HCT116 (cell line): ENCODE data around the gene IGSF10. TPM values are rescaled to one million over a fixed set of nuclear protein-coding genes. Genes with fewer than 3 reads are reported as not detected.

Experiments
- ATAC-seq: fragments of 200-7000 bp; cut with Tn5 transposase; 2 replicates; pipeline ENCODE4 v1.9.1; 2020; ENCODE audit warnings: mild to moderate bottlenecking, moderate library complexity
- BruUV-seq: library from RNA; stranded (reverse); fragments of 400-500 nt; replicated peaks from 2 replicates; lab custom pipeline; 2021; lab: Mats Ljungman, UMichigan
- CTCF ChIA-PET: fragments of 300-600 bp; sonication (Branson Sonifier 250); formaldehyde crosslinking; loops from one replicate; lab custom pipeline; 2021; ENCODE audit warnings: antibody characterized with exemption; lab: Charles Lee
- POLR2A ChIA-PET: fragments of 300-600, 350-600 bp; sonication (Branson Sonifier 250); formaldehyde crosslinking; loops from one replicate; lab custom pipeline; 2021; ENCODE audit warnings: antibody characterized with exemption; lab: Charles Lee
- RAD21 ChIA-PET, 2 experiments: fragments of 300-600 bp; sonication (Branson Sonifier 250); formaldehyde crosslinking; loops; one replicate each; lab custom pipeline; 2023; ENCODE audit warnings: low total read pairs in 2 of 2; ENCODE audit not compliant: uncharacterized antibody in 2 of 2, unreplicated experiment in 2 of 2, low non-redundant PET in 1 of 2; lab: Charles Lee
- DNase-seq: peaks from one replicate; pipeline ENCODE4 v3.0.0-alpha.2; 2010; ENCODE audit warnings: low read depth, low spot score
- H2AFZ ChIP-seq: fragments of 200-600 bp; shearing (Covaris generic), sonication (generic); 2 replicates; pipeline ENCODE4 v1.6.1; 2017; ENCODE audit warnings: low read depth, mixed run types, mixed read lengths, antibody characterized with exemption, low read length; ENCODE audit not compliant: poor library complexity, severe bottlenecking
- H3K27ac ChIP-seq: 2 replicates; pipeline ENCODE4 v1.5.1; 2012; ENCODE audit warnings: low read depth, low read length
- H3K27me3 ChIP-seq: fragments of 200-600 bp; sonication (generic); 2 replicates; pipeline ENCODE4 v1.6.1; 2016; ENCODE audit warnings: mixed run types, low read length, mixed read lengths; ENCODE audit not compliant: insufficient read depth
- H3K36me3 ChIP-seq, 2 experiments: fragments of 200-500 bp in 1 of 2; fragments of 200-600 bp in 1 of 2; sonication (Bioruptor generic) in 1 of 2; sonication (generic) in 1 of 2; 2 replicates each; pipeline versions ENCODE4 v1.5.1 to v1.6.1; 2014 to 2016; ENCODE audit warnings: low read length in 2 of 2, inconsistent platforms in 1 of 2, mixed read lengths in 1 of 2, mixed run types in 1 of 2; ENCODE audit not compliant: insufficient read depth in 2 of 2, control insufficient read depth in 1 of 2
- H3K4me1 ChIP-seq, 2 experiments: fragments of 200-600 bp in 1 of 2; sonication (generic) in 1 of 2; 2 replicates each; pipeline versions ENCODE4 v1.5.1 to v1.6.1; 2012 to 2017; ENCODE audit warnings: low read length in 2 of 2, inconsistent platforms in 1 of 2, mild to moderate bottlenecking in 1 of 2, mixed read lengths in 1 of 2, mixed run types in 1 of 2, moderate library complexity in 1 of 2; ENCODE audit not compliant: insufficient read depth in 2 of 2, control insufficient read depth in 1 of 2
- H3K4me2 ChIP-seq: fragments of 200-600 bp; sonication (generic); 2 replicates; pipeline ENCODE4 v1.6.1; 2017; ENCODE audit warnings: mixed run types, low read length, mixed read lengths
- H3K4me3 ChIP-seq, 2 experiments: fragments of 200-600 bp in 1 of 2; sonication (generic) in 1 of 2; replicated peaks in 1 of 2; 2 replicates each; pipeline ENCODE4 v1.5.1; 2011 to 2016; ENCODE audit warnings: low read length in 2 of 2, control low read depth in 1 of 2, low read depth in 1 of 2, mild to moderate bottlenecking in 1 of 2, mixed read lengths in 1 of 2, mixed run types in 1 of 2
- H3K79me2 ChIP-seq: fragments of 200-600 bp; sonication (generic); 2 replicates; pipeline ENCODE4 v1.6.1; 2017; ENCODE audit warnings: mild to moderate bottlenecking, mixed run types, low read length, moderate library complexity, mixed read lengths; ENCODE audit not compliant: insufficient read depth
- H3K9ac ChIP-seq: fragments of 200-600 bp; sonication (generic); 2 replicates; pipeline ENCODE4 v1.6.1; 2016; ENCODE audit warnings: low read length, mixed read lengths
- H3K9me2 ChIP-seq: fragments of 200-600 bp; sonication (generic), shearing (Covaris generic); 2 replicates; pipeline ENCODE4 v1.6.1; 2017; ENCODE audit warnings: mixed run types, mild to moderate bottlenecking, moderate library complexity; ENCODE audit not compliant: insufficient read depth
- H3K9me3 ChIP-seq, 2 experiments: fragments of 200-500 bp in 1 of 2; fragments of 200-600 bp in 1 of 2; sonication (Bioruptor generic) in 1 of 2; sonication (generic) in 1 of 2; 2 replicates each; pipeline ENCODE4 v1.6.1; 2014 to 2017; ENCODE audit warnings: low read length in 2 of 2, mixed read lengths in 2 of 2, inconsistent platforms in 1 of 2, low read depth in 1 of 2, mild to moderate bottlenecking in 1 of 2, mixed run types in 1 of 2, moderate library complexity in 1 of 2; ENCODE audit not compliant: control insufficient read depth in 1 of 2, insufficient read depth in 1 of 2
- H4K20me1 ChIP-seq: fragments of 200-600 bp; sonication (generic), shearing (Covaris generic); 2 replicates; pipeline ENCODE4 v1.6.1; 2017; ENCODE audit warnings: mixed run types, mild to moderate bottlenecking, moderate library complexity; ENCODE audit not compliant: insufficient read depth
- ATF3 ChIP-seq: IDR thresholded peaks from 2 replicates; pipeline ENCODE4 v1.6.1; 2012
- CBX3 ChIP-seq: IDR thresholded peaks from 2 replicates; pipeline ENCODE4 v1.6.1; 2012; ENCODE audit warnings: low read depth
- CEBPB ChIP-seq: IDR thresholded peaks from 2 replicates; pipeline ENCODE4 v1.6.1; 2012; ENCODE audit warnings: low read depth
- CTCF ChIP-seq, 3 experiments: fragments of 200-600 bp in 1 of 3; sonication (generic) in 1 of 3; IDR thresholded peaks in 2 of 3; conservative IDR thresholded peaks in 1 of 3; 2 replicates each; pipeline ENCODE4 v1.5.1; 2012 to 2017; ENCODE audit warnings: low read depth in 2 of 3, low read length in 2 of 3, antibody characterized with exemption in 1 of 3, borderline replicate concordance in 1 of 3, control low read depth in 1 of 3, mild to moderate bottlenecking in 1 of 3, mixed read lengths in 1 of 3, mixed run types in 1 of 3, moderate library complexity in 1 of 3; ENCODE audit not compliant: insufficient read depth in 1 of 3
- EGR1 ChIP-seq: IDR thresholded peaks from 2 replicates; pipeline ENCODE4 v1.6.1; 2012; ENCODE audit warnings: low read depth
- EZH2phosphoT487 ChIP-seq: fragments of 200-600 bp; IDR thresholded peaks from 2 replicates; pipeline ENCODE4 v1.6.1; 2018; ENCODE audit warnings: antibody characterized with exemption, borderline replicate concordance
- FOSL1 ChIP-seq: IDR thresholded peaks from 2 replicates; pipeline ENCODE4 v1.6.1; 2012; ENCODE audit warnings: low read depth
- JUND ChIP-seq: IDR thresholded peaks from 2 replicates; pipeline ENCODE4 v1.6.1; 2012
- POLR2A ChIP-seq: IDR thresholded peaks from 2 replicates; pipeline ENCODE4 v1.7.0; 2011; ENCODE audit warnings: borderline replicate concordance; ENCODE audit not compliant: insufficient read depth, insufficient read length; ENCODE audit errors: extremely low read depth
- RAD21 ChIP-seq: IDR thresholded peaks from 2 replicates; pipeline ENCODE4 v1.6.1; 2012; ENCODE audit warnings: low read depth, mild to moderate bottlenecking
- SIN3A ChIP-seq: IDR thresholded peaks from 2 replicates; pipeline ENCODE4 v1.6.1; 2012; ENCODE audit warnings: low read depth
- SRF ChIP-seq: IDR thresholded peaks from 2 replicates; pipeline ENCODE4 v1.6.1; 2012; ENCODE audit warnings: low read depth
- TCF7L2 ChIP-seq: IDR thresholded peaks from 2 replicates; pipeline ENCODE4 v1.7.0; 2011; ENCODE audit warnings: borderline replicate concordance, inconsistent platforms; ENCODE audit not compliant: insufficient read depth, insufficient read length; ENCODE audit errors: extremely low read depth
- YY1 ChIP-seq: IDR thresholded peaks from 2 replicates; pipeline ENCODE4 v1.6.1; 2011; ENCODE audit warnings: low read length, low read depth, moderate library complexity, mild to moderate bottlenecking; ENCODE audit not compliant: insufficient replicate concordance; ENCODE audit errors: extremely low read depth
- ZBTB33 ChIP-seq: IDR thresholded peaks from 2 replicates; pipeline ENCODE4 v1.6.1; 2011; ENCODE audit warnings: mild to moderate bottlenecking, low read length, moderate library complexity; ENCODE audit not compliant: insufficient replicate concordance; ENCODE audit errors: extremely low read depth
- ZNF274 ChIP-seq: fragments of 200-500 bp; sonication (Bioruptor generic); IDR thresholded peaks from 2 replicates; pipeline ENCODE4 v1.6.1; 2014; ENCODE audit warnings: mild to moderate bottlenecking, low read depth, low read length, inconsistent platforms
- intact Hi-C: fragments of 100-400 bp; cut with micrococcal nuclease; formaldehyde crosslinking; loops from 2 replicates; pipeline ENCODE4 v1.10.0; 2022
- total RNA-seq: library from RNA; stranded (reverse); gene quantifications from one replicate; pipeline ENCODE4 v1.2.1, GENCODE V29; 2021; ENCODE audit not compliant: unreplicated experiment
- TF ChIP-seq, protein P1 (sequence below): IDR thresholded peaks from 2 replicates; pipeline ENCODE4 v1.6.1; 2012; ENCODE audit warnings: low read depth

The IGSF10 gene
- total RNA-seq, 1 experiment from 2014 or later, result 0.02 TPM

DNA sequence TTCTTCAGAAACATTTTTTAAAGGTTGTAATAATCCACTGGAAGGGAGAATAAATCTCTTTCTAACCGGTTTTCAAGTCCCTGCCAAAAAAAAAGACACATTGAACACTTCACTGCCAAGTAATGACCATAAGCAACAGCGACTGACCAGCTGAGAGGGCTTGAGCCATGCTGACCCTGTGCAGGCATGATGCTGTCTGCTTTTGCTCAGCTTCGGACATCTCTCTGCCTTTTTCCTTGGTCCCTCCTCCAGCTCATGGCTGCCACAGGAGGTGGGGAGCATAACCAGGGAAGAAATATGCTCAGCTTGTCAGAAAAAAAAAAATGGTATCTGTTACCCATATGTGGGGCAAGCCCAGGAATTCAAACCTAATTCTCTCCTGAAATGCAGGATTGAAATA, 1.5 kb downstream of the IGSF10 start:
- H3K27me3 ChIP-seq, result no peaks in the 10 kb centered on the region
- no peak overlapping the region for H3K9ac ChIP-seq
- CTCF ChIA-PET, result interaction anchor here (1.7 kb wide), 1 partner anchor 9 kb away, joined by 6 read pairs; no protein-coding TSS in a partner anchor
- H3K4me1 ChIP-seq, result no peaks in the 10 kb centered on the region
- H2AFZ ChIP-seq, result no peak overlapping the region
- TF ChIP-seq CEBPB (no peak), ATF3 (no peak), ZBTB33 (no peak), EZH2phosphoT487 (no peak), EGR1 (no peak), CTCF (IDR thresholded peaks at IDR 0.05 in 2 of 3, conservative IDR thresholded peaks at IDR 0.05 in 1 of 3; ENCODE audit: borderline replicate concordance in 1 of 3, insufficient read depth in 1 of 3, low read depth in 2 of 3, low read length in 2 of 3) (no peak), ZNF274 (no peak), JUND (no peak), FOSL1 (no peak), SIN3A (no peak), SRF (no peak), YY1 (no peak), RAD21 (no peak), TCF7L2 (no peak), POLR2A (no peak), CBX3 (no peak)
- TF ChIP-seq, protein P1, sequence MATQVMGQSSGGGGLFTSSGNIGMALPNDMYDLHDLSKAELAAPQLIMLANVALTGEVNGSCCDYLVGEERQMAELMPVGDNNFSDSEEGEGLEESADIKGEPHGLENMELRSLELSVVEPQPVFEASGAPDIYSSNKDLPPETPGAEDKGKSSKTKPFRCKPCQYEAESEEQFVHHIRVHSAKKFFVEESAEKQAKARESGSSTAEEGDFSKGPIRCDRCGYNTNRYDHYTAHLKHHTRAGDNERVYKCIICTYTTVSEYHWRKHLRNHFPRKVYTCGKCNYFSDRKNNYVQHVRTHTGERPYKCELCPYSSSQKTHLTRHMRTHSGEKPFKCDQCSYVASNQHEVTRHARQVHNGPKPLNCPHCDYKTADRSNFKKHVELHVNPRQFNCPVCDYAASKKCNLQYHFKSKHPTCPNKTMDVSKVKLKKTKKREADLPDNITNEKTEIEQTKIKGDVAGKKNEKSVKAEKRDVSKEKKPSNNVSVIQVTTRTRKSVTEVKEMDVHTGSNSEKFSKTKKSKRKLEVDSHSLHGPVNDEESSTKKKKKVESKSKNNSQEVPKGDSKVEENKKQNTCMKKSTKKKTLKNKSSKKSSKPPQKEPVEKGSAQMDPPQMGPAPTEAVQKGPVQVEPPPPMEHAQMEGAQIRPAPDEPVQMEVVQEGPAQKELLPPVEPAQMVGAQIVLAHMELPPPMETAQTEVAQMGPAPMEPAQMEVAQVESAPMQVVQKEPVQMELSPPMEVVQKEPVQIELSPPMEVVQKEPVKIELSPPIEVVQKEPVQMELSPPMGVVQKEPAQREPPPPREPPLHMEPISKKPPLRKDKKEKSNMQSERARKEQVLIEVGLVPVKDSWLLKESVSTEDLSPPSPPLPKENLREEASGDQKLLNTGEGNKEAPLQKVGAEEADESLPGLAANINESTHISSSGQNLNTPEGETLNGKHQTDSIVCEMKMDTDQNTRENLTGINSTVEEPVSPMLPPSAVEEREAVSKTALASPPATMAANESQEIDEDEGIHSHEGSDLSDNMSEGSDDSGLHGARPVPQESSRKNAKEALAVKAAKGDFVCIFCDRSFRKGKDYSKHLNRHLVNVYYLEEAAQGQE, result no peak
- TF ChIP-seq, all 23 proteins: peak for 0
- Histone ChIP-seq H3K9me2 (no peaks in the 10 kb centered on the region), H3K4me3 (no peak overlapping the region), H3K9me3 (no peaks in the 10 kb centered on the region), H4K20me1 (no peaks in the 10 kb centered on the region), H3K36me3 (no peaks in the 10 kb centered on the region), H3K79me2 (no peaks in the 10 kb centered on the region), H3K27ac (no peak overlapping the region), H3K4me2 (no peak overlapping the region)
- no TSS peak for BruUV-seq
- intact Hi-C loops, result no loop called here
- ChIA-PET RAD21 (no interaction called here), POLR2A (no interaction called here)
- DNase-seq (no peak), ATAC-seq (no peak)
